Astrocyte of the cerebellum (primary cell): ENCODE results near the gene ITGA11.

ENCODE experiments used
- DNase-seq: peaks from one replicate; pipeline ENCODE4 v3.0.0-alpha.2; 2011; ENCODE audit warnings: low read depth
- H3K4me3 ChIP-seq: 2 replicates; pipeline ENCODE4 v1.5.1; 2011; ENCODE audit warnings: mild to moderate bottlenecking, low read depth, low read length, moderate library complexity
- CTCF ChIP-seq: IDR thresholded peaks from 2 replicates; pipeline ENCODE4 v1.5.1; 2012; ENCODE audit warnings: low read length, low read depth, moderate library complexity, mild to moderate bottlenecking; ENCODE audit errors: missing control alignments
- in situ Hi-C: cut with HindIII; loops from 2 replicates; pipeline ENCODE4 v1.10.0; 2017; ENCODE audit warnings: low sequenced_read_pairs

Gene ITGA11

DNA sequence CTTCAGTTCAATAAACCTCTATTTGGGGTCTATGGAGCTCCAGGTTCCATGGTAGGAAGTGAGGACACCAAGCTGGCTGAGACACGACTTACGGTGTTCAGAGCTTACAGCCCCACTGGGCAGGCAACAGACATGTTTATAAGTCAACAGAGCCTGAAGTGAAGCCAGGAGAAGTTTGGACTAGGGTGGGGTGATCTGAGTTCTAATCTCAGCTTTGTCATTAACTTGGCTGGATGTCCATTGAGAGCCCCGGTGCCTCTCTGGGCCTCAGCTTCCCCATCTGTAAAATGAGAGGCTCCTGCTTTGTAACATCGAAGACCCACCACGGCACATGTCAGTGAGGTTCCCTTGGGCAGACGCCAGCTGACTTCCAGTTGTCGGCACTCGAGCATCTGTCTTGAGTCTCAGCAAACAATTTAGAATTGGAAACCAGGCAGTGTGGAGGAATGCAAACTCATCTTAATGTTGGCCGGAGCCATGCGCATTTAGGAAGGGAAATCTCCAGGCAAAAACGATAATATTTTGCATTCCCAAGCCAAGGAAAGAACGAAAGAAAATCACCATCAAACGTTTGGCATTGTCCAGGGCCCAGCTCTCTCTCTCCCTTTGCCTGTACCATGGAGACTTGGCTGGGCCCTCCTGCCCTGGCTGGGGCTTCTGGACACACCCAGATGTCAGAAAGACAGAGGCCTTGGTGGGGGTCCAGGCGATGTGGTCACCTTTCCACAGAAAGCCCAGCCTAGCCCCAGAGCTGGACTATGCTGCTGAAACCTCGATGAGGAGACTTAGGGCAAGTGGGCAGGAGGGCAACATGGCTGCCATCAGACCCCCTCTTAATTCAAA is 18.4 kb downstream of the ITGA11 start:
- TF ChIP-seq CTCF, result no peak
- in situ Hi-C loops, result no loop called here

DNA sequence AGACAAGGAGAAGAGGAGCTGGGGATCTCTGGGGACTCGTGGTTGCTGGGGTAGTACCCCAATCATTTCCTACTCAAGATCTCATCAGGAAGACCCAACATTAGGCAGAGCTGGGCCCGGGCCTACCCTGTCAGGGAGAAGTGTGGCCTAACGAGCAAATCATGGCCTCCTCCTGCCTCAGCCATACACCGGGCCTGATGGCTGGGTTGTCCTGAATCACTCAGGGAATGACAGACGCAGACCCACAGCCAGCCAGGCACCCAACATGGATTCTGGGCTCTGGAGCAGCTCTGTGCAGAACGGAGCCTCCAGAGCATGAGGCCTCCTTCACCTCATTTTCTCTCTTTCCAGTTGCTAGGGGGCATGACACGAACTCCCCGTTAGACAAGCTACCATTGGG is 19.7 kb downstream of the ITGA11 start:
- TF ChIP-seq CTCF, result no peak
- no peak overlapping the region for H3K4me3 ChIP-seq
- in situ Hi-C loops, result no loop called here
- no peak for DNase-seq

More for the DNA sequence above, 18.4 kb downstream of the ITGA11 start:
- no peak overlapping the region for H3K4me3 ChIP-seq
- DNase-seq, result no peak

GRCh38 chr15:68411735-68412134 is 20.2 kb downstream of the ITGA11 start:
- in situ Hi-C loops, result no loop called here
- TF ChIP-seq CTCF, result no peak
- DNase-seq, result no peak
- no peak overlapping the region for H3K4me3 ChIP-seq

GRCh38 chr15:68411343-68411675 is 20.7 kb downstream of the ITGA11 start:
- in situ Hi-C loops, result no loop called here
- no peak for DNase-seq

GRCh38 chr15:68410466-68411342 is 21.3 kb downstream of the ITGA11 start:
- in situ Hi-C loops, result no loop called here
- DNase-seq, result no peak
- no peak overlapping the region for H3K4me3 ChIP-seq
- no peak for TF ChIP-seq CTCF

More at GRCh38 chr15:68411343-68411675, 20.7 kb downstream of the ITGA11 start:
- H3K4me3 ChIP-seq, result no peak overlapping the region
- no peak for TF ChIP-seq CTCF

- no peak for TF ChIP-seq CTCF
- no peak overlapping the region for H3K4me3 ChIP-seq
- in situ Hi-C loops, result no loop called here
- no peak for DNase-seq
Measured at GRCh38 chr15:68409736-68410370, 22.1 kb downstream of the ITGA11 start.
